ENCODE measurements around the gene AGPAT2.

DNA sequence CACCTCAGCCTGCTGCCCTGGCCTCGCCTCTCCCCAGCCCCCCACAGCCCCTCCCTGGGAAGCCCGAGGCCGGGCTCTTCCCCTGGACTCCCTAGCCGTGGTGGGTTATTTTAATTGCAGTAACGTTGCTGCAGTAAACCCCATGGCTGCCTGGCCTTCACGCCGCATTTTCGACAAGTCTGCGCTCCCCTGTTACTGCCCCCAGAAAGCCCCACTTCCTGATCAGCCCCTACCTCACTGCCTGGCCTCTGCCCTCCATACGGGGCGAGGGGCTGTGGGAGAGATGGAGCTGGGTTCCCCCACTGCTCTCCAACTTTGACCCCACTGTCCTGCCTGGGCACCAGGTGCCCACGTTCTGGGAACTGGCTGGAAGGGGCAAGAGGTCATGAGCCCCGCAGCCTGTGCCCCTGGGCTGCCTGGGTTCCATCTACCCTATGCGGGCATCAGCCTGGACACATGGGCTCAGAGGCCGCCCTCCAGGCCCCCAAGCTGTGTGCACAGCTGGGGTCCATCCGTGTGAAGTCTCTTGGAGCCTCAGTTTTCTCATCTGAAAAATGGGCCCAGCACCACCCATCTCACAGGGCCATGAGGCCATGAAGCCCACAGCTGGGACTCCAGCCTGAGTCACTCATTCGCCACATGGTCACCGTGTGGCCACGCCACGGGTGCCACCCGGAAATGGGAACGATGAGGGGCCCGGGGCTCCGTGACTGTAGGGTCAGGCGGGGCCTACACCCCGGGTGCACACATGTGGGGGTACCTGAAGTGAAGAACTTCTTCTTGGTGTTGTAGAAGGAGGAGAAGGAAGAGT, 13.1 kb downstream of the AGPAT2 start:
- no peak for TF ChIP-seq MYBL2 (CRISPR knock-in tag; IDR thresholded peaks at IDR 0.05)
- TF ChIP-seq, protein P1, sequence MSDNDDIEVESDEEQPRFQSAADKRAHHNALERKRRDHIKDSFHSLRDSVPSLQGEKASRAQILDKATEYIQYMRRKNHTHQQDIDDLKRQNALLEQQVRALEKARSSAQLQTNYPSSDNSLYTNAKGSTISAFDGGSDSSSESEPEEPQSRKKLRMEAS (CRISPR knock-in tag; IDR thresholded peaks at IDR 0.05) = no peak
- TF ChIP-seq, protein P2, sequence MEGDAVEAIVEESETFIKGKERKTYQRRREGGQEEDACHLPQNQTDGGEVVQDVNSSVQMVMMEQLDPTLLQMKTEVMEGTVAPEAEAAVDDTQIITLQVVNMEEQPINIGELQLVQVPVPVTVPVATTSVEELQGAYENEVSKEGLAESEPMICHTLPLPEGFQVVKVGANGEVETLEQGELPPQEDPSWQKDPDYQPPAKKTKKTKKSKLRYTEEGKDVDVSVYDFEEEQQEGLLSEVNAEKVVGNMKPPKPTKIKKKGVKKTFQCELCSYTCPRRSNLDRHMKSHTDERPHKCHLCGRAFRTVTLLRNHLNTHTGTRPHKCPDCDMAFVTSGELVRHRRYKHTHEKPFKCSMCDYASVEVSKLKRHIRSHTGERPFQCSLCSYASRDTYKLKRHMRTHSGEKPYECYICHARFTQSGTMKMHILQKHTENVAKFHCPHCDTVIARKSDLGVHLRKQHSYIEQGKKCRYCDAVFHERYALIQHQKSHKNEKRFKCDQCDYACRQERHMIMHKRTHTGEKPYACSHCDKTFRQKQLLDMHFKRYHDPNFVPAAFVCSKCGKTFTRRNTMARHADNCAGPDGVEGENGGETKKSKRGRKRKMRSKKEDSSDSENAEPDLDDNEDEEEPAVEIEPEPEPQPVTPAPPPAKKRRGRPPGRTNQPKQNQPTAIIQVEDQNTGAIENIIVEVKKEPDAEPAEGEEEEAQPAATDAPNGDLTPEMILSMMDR (IDR thresholded peaks at IDR 0.05) = no peak
- TF ChIP-seq FOXJ3 (CRISPR knock-in tag; IDR thresholded peaks at IDR 0.05; ENCODE audit: borderline replicate concordance) = no peak

All from WTC11 (cell line).